Endodermal cell (in vitro differentiated cells): ENCODE measurements around the gene HTRA1. TPM values are rescaled to one million over a fixed set of nuclear protein-coding genes. Genes with fewer than 3 reads are reported as not detected.
A peak's percentile ranks its signal among the peaks of the same experiment; 100 is the strongest.

Source experiments
- DNase-seq: peaks from one replicate; pipeline ENCODE4 v3.0.0-alpha.2; 2017
- H3K27ac ChIP-seq: 2 replicates; pipeline ENCODE4 v1.5.1; 2013; ENCODE audit warnings: mild to moderate bottlenecking, low read depth, low read length, moderate library complexity
- H3K27me3 ChIP-seq: 2 replicates; pipeline ENCODE4 v1.6.1; 2013; ENCODE audit warnings: mild to moderate bottlenecking, low read length, moderate library complexity; ENCODE audit not compliant: insufficient read depth, control insufficient read depth, poor library complexity, severe bottlenecking
- H3K36me3 ChIP-seq: 2 replicates; pipeline ENCODE4 v1.7.0; 2013; ENCODE audit warnings: mild to moderate bottlenecking, low read length, moderate library complexity; ENCODE audit not compliant: control insufficient read depth, insufficient read depth
- H3K4me1 ChIP-seq: one replicate; pipeline ENCODE4 v1.7.0; 2013; ENCODE audit warnings: low read length; ENCODE audit not compliant: control insufficient read depth, insufficient read depth
- H3K4me3 ChIP-seq: 2 replicates; pipeline ENCODE4 v1.5.1; 2013; ENCODE audit warnings: mild to moderate bottlenecking, low read length, moderate library complexity
- H3K9ac ChIP-seq: 2 replicates; pipeline ENCODE4 v1.6.1; 2013; ENCODE audit warnings: mild to moderate bottlenecking, low read length, moderate library complexity; ENCODE audit not compliant: poor library complexity, severe bottlenecking; ENCODE audit errors: extremely low read depth
- H3K9me3 ChIP-seq: 2 replicates; pipeline ENCODE4 v1.6.1; 2013; ENCODE audit warnings: mild to moderate bottlenecking, low read length, moderate library complexity; ENCODE audit not compliant: control insufficient read depth
- H3K27ac Mint-ChIP-seq: 2 replicates; pipeline ENCODE4 v1.8.0; 2020; ENCODE audit warnings: mixed read lengths
- H3K27me3 Mint-ChIP-seq: 2 replicates; pipeline ENCODE4 v1.8.0; 2021; ENCODE audit warnings: mild to moderate bottlenecking, mixed read lengths; ENCODE audit not compliant: insufficient read depth
- H3K36me3 Mint-ChIP-seq: 2 replicates; pipeline ENCODE4 v1.8.0; 2020; ENCODE audit warnings: low read depth, mixed read lengths
- H3K4me1 Mint-ChIP-seq: 2 replicates; pipeline ENCODE4 v1.8.0; 2020; ENCODE audit warnings: mixed read lengths
- H3K4me3 Mint-ChIP-seq: 2 replicates; pipeline ENCODE4 v1.8.0; 2020; ENCODE audit warnings: mild to moderate bottlenecking, moderate library complexity, mixed read lengths
- H3K9me3 Mint-ChIP-seq: 2 replicates; pipeline ENCODE4 v1.8.0; 2020; ENCODE audit warnings: mild to moderate bottlenecking, mixed read lengths
- WGBS, 2 experiments: methylation state at CpG; one replicate each; pipeline versions ENCODE4 v1.1.5 to v1.1.7; 2013; ENCODE audit warnings: missing lambda C conversion rate in 2 of 2, mixed read lengths in 1 of 2; ENCODE audit not compliant: insufficient coverage in 1 of 2, insufficient read length in 1 of 2; 5-methylcytosine and 5-hydroxymethylcytosine counted together
- total RNA-seq, 2 donors: library from RNA; stranded (reverse); fragmentation: NEBNext Ultra II Directional in 1 of 2; extraction: Animal tissue kit (Norgen Biotek cat#: 25700) in 1 of 2; gene quantifications; 2 replicates in 1 of 2; 3 replicates in 1 of 2; pipeline ENCODE4 v1.2.1, GENCODE V29; 2021
- TF ChIP-seq, protein P1 (sequence below): fragments of 200-600 bp; sonication (generic); conservative IDR thresholded peaks from 2 replicates; pipeline ENCODE4 v1.5.0; 2021; ENCODE audit warnings: antibody characterized with exemption, mild to moderate bottlenecking

The HTRA1 gene
- total RNA-seq, 2 donors from 2014 or later, result 1.7 to 3.1 TPM

DNA sequence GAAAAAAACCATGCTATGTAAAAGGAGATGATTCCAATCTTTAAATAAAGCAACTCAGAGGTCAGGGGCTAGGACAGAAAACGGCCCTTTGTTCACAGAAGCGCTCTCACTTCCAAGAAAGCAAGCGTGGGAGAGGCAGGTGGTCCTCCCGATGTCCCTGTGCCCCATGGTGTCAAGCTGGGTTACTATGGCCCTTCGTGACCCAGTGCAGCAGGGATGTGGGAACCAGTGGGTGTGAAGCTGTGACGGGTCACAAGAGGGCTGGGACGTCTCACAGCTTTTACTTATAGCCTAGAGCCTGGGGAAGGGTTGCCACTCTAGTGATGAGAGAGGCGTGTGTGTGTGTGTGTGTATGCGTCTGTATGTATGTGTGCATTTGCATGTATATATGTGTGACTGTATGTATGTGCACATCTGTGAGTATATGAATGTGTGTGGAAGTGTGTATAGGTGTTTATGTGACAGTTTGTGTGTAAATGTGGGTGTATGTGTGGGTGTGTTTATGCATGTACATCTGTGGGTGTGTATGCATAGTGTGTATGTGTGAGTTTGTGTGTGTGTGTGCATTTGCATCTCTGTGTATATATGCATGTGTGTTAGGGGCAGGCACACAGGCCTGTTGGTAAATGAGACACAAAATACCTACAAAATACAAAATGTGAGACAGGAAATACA is 25.2 kb downstream of the HTRA1 start:
- Histone ChIP-seq H3K9me3 (no peaks in the 10 kb centered on the region), H3K9ac (no peak overlapping the region), H3K27me3 (no peaks in the 10 kb centered on the region), H3K36me3 (no peaks in the 10 kb centered on the region), H3K4me1 (no peaks in the 10 kb centered on the region), H3K4me3 (no peak overlapping the region), H3K27ac (no peak overlapping the region)
- Mint-ChIP-seq H3K36me3 (no peaks in the 10 kb centered on the region), H3K27ac (no peak overlapping the region), H3K4me3 (no peak overlapping the region), H3K4me1 (peaks cover 17% of the 10 kb centered on the region), H3K9me3 (peaks cover 7% of the 10 kb centered on the region), H3K27me3 (peaks cover 13% of the 10 kb centered on the region)
- WGBS, 2 experiments, result 64 to 86% methylated on average over 9 of the region's 9 CpGs
- TF ChIP-seq, protein P1, sequence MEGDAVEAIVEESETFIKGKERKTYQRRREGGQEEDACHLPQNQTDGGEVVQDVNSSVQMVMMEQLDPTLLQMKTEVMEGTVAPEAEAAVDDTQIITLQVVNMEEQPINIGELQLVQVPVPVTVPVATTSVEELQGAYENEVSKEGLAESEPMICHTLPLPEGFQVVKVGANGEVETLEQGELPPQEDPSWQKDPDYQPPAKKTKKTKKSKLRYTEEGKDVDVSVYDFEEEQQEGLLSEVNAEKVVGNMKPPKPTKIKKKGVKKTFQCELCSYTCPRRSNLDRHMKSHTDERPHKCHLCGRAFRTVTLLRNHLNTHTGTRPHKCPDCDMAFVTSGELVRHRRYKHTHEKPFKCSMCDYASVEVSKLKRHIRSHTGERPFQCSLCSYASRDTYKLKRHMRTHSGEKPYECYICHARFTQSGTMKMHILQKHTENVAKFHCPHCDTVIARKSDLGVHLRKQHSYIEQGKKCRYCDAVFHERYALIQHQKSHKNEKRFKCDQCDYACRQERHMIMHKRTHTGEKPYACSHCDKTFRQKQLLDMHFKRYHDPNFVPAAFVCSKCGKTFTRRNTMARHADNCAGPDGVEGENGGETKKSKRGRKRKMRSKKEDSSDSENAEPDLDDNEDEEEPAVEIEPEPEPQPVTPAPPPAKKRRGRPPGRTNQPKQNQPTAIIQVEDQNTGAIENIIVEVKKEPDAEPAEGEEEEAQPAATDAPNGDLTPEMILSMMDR, result no peak
- no peak for DNase-seq

DNA sequence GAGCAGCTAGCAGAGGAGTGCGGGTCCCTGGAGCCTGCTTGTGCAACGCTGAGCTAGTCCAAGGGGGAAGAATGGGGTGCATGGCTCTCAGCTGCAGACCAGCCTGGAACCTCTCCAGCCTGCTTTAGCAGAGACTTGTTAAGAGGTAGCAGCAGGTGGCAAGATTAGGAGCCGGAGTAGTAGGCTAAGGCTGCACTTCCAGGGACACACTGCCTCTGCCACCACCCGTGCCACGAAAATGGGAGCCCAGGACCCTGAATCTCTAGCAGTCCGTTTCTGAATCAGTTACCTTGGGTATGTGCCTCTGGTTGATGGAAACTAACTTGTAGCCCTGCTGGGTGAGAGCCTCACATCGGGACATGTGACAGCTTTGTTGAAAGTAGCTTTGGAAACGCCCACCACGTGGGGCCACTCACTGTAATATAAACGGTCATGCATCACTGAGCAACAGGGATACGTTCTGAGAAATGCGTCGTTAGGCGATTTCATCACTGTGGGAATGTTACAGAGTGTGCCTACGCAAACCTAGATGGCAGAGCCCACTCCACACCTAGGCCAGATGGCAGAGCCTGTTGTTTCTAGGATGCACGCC is 25.9 kb downstream of the HTRA1 start:
- TF ChIP-seq, protein P1, result no peak
- no peaks in the 10 kb centered on the region for H3K4me1 ChIP-seq
- no peaks in the 10 kb centered on the region for H3K36me3 Mint-ChIP-seq
- no peak overlapping the region for H3K27ac Mint-ChIP-seq
- 79 to 84% methylated on average over 16 of the region's 16 CpGs for WGBS, 2 experiments
- H3K27ac ChIP-seq, result peak overlapping the region; percentile 19
- H3K4me3 ChIP-seq, result no peak overlapping the region
- no peaks in the 10 kb centered on the region for H3K9me3 Mint-ChIP-seq
- no peaks in the 10 kb centered on the region for H3K36me3 ChIP-seq
- H3K27me3 ChIP-seq, result no peaks in the 10 kb centered on the region
- H3K9me3 ChIP-seq, result no peaks in the 10 kb centered on the region
- H3K9ac ChIP-seq, result no peak overlapping the region
- no peak for DNase-seq
- no peak overlapping the region for H3K4me3 Mint-ChIP-seq
- peaks cover 13% of the 10 kb centered on the region for H3K27me3 Mint-ChIP-seq
- H3K4me1 Mint-ChIP-seq, result peaks cover 17% of the 10 kb centered on the region

DNA sequence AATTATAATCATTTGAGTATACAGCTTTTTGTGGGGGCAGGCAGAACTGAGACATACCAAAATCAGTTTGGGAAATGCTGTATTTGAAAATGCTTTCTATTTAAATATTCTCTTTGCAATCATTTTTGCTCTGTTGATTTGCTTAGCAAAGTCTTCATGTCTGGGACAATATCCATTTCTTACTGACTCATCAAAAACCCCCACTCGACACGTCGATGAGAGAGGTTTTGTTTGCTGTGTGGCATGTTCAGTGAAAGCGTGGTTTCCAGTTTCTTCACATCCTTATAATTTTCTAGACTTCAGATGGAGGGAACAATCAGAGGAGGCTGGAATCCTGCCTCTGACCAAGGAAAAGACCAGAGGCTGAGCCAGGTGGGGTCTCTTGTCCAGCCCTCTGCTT is 28.9 kb downstream of the HTRA1 start:
- Mint-ChIP-seq H3K36me3 (no peaks in the 10 kb centered on the region), H3K4me1 (peaks cover 23% of the 10 kb centered on the region), H3K27ac (no peak overlapping the region), H3K27me3 (peaks cover 30% of the 10 kb centered on the region), H3K9me3 (no peaks in the 10 kb centered on the region), H3K4me3 (no peak overlapping the region)
- Histone ChIP-seq H3K27ac (no peak overlapping the region), H3K27me3 (peaks cover 6% of the 10 kb centered on the region), H3K9ac (no peak overlapping the region), H3K4me3 (no peak overlapping the region), H3K9me3 (no peaks in the 10 kb centered on the region), H3K4me1 (no peaks in the 10 kb centered on the region), H3K36me3 (no peaks in the 10 kb centered on the region)
- no peak for DNase-seq
- 100% methylated on average over 4 of the region's 4 CpGs; no CpG with 5 or more reads in 1 of the 2 experiments for WGBS, 2 experiments
- TF ChIP-seq, protein P1, result no peak
